SKM-1 (cell line): ENCODE results near the gene CARD10.
"Not testable (repeated sequence)": the region's sequence is repeated elsewhere in the genome, so short reads cannot be mapped to it uniquely, and the experiment has no call there.

Experiments
- DNase-seq: peaks from one replicate; lab custom pipeline; 2025; ENCODE audit not compliant: unreplicated experiment; lab: John Stamatoyannopoulos, UW

CARD10 gene

GRCh38 chr22:37529652-37530345 lies 10.6 kb upstream of the CARD10 start:
- no peak for DNase-seq

- DNase-seq, result not testable (repeated sequence)
These were observed 8.7 kb upstream of the CARD10 start for GRCh38 chr22:37527952-37528351.

- DNase-seq, result not testable (repeated sequence)
These were observed 8.0 kb upstream of the CARD10 start for GRCh38 chr22:37527081-37527752.

- DNase-seq, result no peak
These were observed 7.2 kb upstream of the CARD10 start for GRCh38 chr22:37526376-37526775.

DNA sequence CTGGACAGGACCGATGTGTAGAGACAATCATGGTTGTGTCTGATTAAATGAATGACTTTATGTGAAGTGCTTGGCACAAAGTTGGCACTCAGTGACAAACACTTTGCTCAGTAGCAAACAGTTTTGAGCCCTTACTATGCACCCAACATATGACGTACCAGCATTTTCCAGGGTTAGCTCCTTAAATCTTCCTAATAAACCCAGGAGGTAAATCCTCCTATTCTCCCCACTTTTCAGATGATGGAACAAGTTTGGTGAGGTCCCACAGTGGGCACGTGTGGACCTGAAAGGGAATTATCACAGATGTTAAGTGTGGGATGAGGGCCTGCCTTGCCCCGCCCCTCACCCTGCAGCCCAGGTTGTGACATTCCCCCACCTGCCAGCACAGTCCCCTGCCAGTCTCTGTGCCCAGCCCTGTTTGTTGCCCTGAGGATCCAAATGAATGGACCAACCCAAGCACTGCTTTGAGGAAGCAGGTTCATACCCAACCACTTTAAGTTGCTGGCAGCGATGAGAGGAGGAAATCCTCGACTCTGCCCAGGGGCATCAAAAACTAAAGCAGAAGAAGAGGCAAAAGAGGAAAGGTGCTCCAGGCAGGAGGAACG lies 6.6 kb upstream of the CARD10 start:
- DNase-seq, result no peak

GRCh38 chr22:37525073-37525745 lies 6.0 kb upstream of the CARD10 start:
- no peak for DNase-seq

DNA sequence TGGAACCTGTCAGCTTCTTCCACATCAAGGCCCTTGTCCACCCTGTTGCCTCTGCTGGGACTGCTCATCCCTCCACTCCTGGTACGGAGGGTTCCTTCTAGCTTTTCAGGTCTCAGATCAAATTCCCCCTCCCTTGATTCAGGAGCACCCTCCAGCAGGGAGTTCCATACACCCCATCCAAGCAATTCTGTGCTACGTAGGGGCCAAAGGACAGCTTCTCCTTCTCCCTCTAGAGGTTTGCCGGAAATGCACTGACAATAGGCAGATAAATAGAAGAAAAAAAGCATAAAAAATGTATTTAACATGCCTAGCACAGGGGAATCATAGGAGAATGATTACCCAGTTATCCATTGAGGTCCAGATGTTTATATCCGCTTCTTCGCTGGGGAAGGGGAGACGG lies 3.3 kb upstream of the CARD10 start:
- DNase-seq, result no peak

GRCh38 chr22:37521236-37521739 lies 2.1 kb upstream of the CARD10 start:
- no peak for DNase-seq

GRCh38 chr22:37520776-37521191 lies 1.6 kb upstream of the CARD10 start:
- no peak for DNase-seq

GRCh38 chr22:37518509-37519267 lies 527 bp downstream of the CARD10 start:
- no peak for DNase-seq

GRCh38 chr22:37517826-37518450 lies 1.3 kb downstream of the CARD10 start:
- no peak for DNase-seq

DNA sequence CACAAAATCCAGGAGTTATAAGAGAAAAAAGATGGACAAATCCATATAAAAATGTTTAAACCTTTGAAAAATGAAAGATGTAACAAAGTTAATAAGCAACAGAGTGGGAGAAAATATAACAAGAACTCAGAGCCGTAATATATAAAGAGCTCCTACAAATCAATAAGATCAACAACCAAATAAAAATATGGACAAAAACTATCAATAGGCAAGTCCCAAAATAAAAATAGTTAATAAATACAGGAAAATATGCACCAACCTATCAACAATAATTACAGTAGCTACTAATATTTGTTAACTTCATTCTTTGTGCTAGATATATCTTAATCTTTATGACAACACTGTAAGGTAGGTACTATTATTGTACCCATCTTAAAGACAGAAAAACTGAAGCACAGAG lies 2.8 kb downstream of the CARD10 start:
- DNase-seq, result no peak

- DNase-seq, result no peak
These were observed 3.3 kb downstream of the CARD10 start for GRCh38 chr22:37515901-37516300.

DNA sequence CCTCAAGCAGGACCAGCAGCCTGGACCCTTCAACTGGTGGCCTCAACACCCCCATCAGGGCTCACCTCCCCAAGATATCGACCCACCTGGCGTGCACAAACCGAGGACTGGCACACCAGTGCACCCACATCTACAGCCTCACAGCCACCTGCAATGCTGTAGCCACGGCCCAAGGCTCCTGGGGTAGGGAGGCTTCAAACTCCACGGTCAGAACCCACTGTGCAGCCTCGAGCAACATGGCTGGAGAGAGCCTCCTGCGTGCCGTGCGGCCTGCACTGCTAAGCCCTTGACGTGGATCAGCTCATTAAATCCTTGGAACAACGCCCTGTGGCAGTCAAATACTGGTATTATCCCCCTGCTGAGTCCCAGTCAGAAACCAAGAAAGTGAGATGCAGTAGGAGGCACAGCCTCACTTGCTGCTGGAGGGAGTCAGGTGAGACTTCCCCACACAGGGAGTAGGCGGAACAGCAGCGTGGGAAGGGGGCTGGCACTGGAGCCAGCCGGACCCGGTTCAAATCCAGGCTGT lies 4.6 kb downstream of the CARD10 start:
- no peak for DNase-seq

DNA sequence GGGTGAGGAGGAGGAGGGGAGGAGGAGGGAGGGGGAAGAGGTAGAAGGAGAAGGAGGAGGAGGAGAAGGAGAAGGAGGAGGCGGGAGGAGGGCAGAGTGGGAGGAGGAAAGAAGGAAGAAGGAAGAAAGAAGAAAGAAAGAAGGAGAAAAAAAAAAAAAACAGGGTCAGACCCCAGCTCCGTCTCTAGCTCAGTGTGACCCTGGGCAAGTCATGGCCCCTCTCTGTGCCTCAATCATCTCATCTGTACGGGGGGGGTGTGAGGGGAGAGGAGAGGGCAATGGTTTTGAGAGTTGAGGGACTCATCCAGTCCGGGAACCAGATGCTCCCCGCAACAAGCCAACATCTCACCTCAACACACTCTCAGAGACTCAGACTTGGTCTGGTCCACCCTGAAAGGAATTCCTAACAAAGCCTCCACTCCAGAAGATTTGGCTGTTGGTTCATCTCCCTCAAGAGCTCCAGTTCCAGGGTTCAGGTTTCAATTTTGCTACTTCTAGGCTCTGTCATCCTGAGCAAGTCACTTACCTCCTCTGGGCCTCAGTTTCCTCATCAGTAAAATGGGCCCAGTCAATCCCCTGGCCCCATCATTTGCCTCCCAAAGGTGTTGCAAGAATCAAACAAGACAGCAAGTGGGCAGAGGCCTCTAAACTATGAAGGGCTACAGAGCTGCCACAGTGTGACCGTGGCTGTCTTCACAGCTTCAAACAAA lies 7.7 kb downstream of the CARD10 start:
- no peak for DNase-seq

DNA sequence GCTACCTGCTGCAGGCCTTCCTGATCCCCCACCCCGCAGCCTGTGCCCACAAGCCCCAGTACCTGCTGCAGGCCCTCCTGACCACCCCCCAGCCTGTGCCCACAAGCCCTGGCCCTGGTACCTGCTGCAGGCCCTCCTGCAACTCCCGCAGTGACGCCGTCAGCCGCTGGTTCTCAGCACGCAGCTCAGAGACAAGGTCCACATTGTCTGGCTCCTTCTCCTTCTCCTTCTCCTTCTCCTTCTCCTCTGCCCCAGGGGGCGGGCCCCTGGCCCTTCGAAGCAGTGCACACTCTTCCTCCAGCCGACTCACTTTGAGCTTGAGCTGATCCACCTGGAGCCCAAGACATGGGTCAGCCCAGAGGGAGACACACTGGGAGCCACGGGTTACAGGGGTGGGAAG lies 9.1 kb downstream of the CARD10 start:
- DNase-seq, result no peak

DNA sequence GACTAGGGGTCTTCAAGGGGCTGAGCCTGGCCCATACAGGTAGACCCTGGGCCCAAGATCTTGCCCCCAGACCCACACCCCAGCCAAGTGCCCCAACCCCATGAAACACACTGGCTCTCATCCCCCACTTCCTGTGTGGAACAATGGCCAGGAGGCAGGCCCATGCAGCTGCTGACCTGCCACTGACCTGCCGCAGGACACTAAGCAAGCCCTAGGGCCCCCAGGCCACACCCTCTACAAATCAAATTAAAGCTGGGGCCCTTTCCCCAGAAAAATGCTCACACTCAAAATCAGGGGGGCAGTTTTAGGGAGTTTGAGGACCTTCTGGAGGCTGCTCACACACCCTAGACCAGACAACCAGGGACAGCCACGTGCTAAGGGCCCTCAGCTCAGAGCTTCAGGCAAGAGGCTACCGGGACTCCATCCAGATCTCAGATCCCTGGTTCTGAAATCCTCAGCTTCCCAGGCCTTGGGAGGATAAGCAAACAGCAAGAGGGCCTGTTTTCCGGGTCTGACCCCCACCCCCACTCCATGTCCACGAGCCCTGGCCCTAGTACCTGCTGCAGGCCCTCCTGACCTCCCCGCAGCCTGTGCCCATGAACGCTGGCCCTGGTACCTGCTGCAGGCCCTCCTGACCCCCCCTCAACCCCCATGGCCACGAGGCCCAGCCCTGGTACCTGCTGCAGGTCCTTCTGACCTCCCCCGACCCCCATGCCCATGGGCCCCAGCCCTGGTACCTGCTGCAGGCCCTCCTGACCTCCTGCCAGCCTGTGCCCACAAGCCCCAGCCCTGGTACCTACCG lies 10.0 kb downstream of the CARD10 start:
- no peak for DNase-seq

- no peak for DNase-seq
These were observed 10.7 kb downstream of the CARD10 start for GRCh38 chr22:37508431-37508992.
